NCI-H2107 (cell line): ENCODE measurements around the gene HSF2BP.
"Not testable (repeated sequence)": the region's sequence is repeated elsewhere in the genome, so short reads cannot be mapped to it uniquely, and the experiment has no call there.

Source experiments
- DNase-seq: peaks from one replicate; lab custom pipeline; 2025; lab: John Stamatoyannopoulos, UW

Gene HSF2BP

DNA sequence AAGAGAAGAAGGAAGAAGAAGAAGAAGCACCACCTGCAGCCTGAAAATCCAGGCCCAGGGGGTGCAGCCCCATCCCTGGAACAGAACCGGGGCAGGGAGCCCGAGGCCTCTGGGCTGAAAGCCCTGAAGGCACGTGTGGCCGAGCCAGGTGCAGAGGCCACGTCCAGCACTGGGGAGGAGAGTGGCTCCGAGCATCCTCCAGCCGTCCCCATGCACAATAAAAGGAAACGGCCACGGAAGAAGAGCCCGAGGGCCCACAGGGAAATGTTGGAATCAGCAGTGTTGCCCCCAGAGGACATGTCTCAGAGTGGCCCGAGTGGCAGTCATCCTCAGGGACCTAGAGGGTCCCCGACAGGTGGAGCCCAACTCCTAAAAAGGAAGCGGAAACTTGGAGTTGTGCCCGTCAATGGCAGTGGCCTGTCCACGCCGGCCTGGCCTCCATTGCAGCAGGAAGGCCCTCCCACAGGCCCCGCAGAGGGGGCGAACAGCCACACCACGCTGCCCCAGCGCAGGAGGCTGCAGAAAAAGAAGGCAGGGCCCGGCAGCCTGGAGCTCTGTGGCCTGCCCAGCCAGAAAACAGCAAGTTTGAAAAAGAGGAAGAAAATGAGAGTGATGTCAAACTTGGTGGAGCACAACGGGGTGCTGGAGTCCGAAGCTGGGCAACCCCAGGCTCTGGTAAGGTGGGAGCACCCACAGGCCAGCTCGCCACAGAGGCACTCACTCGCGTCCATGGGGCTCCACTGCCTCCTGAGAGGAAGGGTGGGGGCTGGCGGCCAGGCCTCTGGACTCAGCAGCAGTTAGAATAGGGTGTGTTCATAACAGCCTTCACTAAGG, 28.5 kb upstream of the HSF2BP start:
- DNase-seq, result no peak

DNA sequence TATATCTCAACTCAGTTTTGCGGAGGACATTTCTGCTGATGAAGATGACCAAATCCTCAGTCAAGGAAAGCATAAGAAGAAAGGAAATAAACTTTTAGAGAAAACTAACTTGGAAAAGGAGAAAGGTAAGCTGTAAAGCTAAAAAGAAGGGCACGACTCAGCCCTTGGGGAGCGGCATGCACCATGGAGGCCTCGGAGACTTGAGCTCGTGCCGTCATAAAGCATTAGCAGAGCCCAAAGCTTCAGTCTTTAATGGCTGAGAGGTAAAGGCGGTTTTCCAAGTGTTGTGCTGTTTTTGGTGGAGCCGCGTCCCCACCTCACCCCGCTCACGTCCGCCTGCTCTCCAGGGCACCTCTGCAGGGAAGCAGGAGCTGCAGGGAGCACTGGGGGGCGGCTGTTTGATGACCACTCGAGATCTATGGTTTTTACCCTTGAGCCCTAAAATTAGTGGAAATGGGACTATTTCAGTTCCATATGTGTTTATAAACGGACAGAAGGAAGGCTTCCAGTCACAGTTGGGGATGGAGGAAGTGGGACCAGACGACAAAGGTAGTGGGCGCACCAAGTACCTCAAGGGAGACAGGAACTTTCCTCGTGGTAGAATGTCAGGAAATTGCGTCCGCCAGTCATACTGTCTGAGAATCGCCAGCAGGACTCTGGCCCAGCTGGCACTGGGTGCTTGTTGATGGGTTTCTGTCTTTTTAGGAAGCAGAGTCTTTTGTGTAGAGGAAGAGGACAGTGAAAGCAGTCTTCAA, 27.7 kb upstream of the HSF2BP start:
- no peak for DNase-seq

GRCh38 chr21:43684424-43684823, 25.1 kb upstream of the HSF2BP start:
- DNase-seq, result no peak

DNA sequence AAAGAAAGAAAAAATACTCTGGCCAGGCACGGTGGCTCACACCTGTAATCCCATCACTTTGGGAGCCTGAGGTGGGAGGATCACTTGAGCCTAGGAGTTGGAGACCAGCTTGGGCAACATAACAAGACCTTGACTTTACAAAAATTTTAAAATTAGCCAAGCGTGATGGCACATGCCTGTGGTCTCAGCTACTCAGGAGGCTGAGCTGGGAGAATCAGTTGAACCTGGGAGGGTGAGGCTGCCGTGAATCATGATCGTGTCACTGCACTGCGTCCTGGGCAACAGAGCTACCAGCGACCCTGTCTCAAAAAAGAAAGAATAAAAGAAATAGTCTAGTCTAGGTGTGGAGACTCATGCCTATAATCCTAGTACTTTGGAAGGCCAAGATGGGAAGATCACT, 22.4 kb upstream of the HSF2BP start:
- DNase-seq, result no peak

DNA sequence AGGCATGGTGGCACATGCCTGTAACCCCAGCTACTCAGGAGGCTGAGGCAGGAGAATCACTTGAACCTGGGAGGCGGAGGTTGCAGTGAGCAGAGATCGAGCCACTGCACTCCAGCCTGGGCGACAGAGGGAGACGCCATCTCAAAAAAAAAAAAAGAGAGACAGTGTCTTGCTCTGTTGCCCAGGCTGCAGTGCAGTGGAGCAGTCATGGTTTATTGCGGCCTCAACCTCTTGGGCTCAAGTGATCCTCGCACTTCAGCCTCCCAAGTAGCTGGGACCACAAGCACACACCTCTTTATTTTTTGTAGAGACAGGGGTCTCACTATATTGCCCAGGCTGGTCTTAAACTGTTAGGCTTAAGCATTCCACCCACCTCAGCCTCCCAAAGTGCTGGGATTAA, 21.1 kb upstream of the HSF2BP start:
- DNase-seq, result not testable (repeated sequence)

DNA sequence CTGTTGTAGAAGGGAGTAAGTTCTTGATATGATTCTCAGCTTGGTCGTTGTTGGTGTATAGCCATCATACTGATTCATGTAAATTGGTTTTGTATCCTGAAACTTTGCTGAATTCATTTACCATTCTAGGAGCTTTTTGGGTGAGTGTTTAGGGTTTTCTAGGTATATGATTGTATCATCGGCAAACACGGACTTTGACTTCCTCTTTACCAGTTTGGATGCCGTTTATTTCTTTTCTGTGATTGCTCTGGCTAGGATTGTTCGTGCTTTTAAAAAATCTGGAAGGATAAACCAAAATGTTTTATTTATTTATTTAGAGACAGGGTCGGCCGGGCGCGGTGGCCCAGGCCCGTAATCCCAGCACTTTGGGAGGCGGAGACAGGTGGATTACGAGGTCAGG, 20.7 kb upstream of the HSF2BP start:
- DNase-seq, result no peak

DNA sequence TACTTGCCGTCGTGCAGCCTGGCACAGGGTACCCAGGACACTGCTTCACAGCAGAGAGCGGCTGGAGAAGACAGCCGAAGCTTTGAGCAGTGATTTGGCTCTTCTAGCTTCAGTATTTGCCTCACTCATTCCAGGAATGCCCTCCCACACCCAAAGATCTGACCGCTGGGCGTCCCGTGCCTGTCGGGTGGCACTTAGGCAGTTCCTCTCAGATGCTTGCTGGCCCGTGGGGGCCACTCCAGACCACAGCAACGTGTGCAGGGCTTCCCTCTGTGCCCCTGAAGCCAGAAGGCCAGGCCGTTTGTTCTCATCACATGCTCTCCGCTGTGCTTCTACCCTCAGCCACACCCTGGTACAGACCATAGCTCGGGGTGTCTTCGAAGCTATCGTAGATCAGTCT, 17.1 kb upstream of the HSF2BP start:
- DNase-seq, result no peak

DNA sequence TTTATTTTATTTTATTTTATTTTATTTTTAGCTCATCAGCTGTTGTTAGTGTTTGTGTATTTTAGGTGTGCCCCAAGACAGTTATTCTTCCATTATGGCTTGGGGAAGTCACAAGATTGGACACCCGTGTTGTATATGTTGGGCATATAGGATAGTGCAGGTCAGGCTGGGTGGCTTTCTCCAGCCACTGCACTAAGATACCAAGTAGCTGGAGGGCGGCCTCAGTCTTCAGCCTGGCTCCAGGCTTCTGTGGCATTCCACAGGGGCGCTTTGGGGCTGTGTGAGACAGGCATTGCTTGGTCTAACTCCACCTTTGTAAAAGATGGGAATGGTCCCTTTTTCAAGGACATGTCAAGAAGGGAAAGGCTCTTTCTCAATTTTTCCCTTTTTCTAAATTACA, 16.6 kb upstream of the HSF2BP start:
- no peak for DNase-seq

DNA sequence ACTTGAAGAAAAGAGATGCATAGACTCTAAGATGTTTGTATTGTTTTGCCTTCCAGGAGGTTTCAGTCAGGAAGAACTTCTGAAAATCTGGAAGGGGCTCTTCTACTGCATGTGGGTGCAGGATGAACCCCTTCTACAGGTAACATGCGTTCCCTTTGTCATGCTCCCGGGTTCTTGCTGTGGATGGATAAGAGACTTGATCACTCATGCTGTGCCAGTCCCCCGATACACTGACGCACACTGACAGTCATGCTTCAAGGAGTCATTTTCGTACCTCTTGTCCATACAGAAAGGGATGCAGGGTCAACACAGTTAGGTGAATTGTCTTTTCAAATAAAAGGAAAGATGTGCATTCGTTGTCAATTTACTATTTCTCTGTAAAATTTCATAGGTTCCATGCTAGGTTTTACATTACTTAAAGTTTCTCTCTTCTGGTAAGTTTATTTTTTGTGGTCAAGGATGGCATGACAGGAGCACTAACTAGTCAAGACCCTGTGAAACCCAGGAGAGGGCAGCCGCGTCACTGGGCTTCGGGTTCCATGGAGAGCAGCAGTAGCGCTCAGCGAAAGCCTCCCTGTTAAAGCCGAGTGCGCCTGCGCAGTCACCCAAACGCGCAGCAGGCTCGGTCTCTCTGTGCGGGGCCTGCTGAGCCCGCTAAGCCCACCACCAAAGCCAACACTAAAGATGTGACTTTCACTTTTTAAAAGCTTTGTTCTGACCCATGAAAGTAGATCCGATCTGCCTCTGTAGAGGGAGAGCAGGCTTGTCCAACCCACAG, 10.7 kb upstream of the HSF2BP start:
- DNase-seq, result no peak

DNA sequence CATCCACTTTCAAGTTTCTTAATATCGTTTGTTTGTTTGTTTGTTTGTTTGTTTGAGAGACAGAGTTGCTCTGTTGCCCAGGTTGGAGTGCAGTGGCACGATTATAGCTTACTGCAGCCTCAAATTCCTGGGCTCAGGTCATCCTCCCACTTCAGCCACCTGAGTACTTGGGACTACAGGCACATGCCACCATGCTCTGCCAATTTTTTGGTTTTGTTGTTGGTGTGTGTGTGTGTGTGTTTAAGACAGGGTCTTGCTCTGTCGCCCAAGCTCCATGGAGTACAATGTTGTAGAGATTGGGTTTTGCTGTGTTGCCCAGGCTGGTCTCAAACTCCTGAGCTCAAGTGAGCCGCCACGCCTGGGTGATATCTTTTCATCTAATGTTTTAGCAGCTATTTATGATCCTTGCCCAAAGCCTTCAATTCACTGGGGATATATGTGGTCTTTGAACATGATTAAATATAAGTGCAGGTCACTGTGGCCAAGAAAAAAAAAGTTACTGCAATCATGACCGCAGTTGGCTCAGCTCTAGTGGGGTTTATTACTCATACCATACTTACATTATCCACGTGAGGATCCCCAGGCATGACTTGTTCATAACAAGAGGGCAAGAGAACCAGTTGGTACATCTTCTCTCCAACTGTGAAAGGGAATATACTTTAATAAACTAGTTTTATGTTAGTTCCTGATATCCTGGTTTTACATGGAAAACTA, 8.1 kb upstream of the HSF2BP start:
- DNase-seq, result no peak

- no peak for DNase-seq
Measured at GRCh38 chr21:43665879-43666278, 6.6 kb upstream of the HSF2BP start.

DNA sequence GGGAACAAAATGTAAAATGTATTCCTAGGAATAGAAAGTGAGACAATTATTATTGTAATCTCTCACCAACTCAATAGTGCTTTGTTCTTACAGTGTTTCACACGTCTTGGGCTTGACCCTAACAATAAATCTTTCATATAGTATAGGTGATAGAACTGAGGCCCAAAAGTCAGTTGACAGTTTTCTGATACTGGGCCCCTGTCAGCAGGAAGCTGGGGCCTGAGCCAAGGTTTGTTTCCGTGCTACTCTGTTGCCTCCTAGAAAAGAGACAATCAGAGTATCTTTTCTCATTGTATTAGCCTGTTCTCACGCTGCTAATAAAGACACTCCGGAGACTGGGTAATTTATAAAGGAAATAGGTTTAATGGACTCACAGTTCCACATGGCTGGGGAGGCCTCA, 5.1 kb upstream of the HSF2BP start:
- no peak for DNase-seq

GRCh38 chr21:43663033-43663432, 3.7 kb upstream of the HSF2BP start:
- DNase-seq, result no peak

DNA sequence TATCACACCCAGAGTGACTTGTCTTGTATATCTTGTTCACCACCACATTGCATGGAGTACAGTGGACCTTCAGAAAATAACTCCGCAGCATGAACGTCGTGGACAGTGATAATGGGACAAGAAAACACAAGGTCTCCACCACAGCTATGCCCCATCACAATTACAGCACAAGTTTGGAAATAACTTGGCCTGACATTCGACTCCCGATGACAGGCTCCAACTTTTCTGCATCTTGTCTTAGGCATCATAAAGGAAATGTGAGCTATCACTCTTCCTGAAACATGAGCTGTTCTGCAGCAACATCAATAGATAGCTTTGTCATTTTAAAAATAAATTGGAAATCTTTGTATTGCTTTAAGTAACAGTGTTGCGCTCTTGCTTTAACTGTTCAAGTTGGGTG, 3.0 kb upstream of the HSF2BP start:
- no peak for DNase-seq

DNA sequence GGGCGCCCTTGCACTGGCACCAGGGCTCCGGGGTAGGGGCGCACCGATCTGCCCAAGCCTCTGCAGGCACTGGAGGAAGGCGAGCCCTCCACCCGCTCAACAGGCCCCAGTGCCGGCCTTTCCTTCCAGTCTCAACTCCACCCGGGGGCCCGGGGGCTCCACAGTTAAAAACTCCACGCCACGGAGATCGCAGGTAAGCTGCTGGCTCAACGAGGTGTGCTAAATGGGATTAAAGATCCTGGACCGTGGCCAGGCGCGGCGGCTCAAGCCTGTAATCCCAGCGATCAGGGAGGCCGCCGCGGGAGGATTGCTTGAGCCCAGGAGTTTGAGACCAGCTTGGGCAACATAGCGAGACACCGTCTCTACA, 536 bp downstream of the HSF2BP start:
- no peak for DNase-seq

GRCh38 chr21:43658088-43658741, 1.1 kb downstream of the HSF2BP start:
- no peak for DNase-seq

- DNase-seq, result no peak
Measured at GRCh38 chr21:43657355-43658087, 1.8 kb downstream of the HSF2BP start.

DNA sequence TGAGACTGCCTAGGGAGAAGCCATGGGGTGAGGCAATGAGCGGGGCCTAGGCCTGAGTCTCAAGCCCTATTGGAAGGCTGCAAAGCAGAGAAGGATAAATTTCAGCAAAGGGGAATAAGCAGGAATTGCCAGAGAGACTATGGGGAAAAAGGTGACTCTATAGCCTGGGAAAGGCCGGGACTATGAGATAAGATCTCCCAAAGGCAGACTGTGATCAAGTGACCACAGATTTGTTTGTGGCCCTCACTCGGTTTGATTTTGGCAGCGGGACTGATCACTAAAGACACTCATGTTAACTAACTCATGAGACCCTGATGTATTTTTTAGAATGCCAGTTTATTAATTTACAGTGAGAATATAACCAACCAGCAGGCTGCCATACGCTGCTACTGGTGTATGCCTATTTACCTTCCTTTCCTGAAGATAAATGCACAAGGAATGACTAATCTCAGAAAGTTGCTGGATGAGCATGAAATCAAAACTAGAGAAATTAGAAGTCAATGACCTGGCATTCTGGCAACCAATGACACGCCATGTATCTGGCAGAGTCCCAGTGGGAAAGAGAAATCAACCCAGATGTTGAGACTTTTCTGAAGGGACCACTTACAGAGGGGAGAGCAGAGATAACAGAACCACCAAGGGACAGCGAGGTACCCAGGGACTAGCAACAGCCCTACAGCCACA, 4.3 kb downstream of the HSF2BP start:
- DNase-seq, result no peak

GRCh38 chr21:43653626-43654025, 5.7 kb downstream of the HSF2BP start:
- no peak for DNase-seq

DNA sequence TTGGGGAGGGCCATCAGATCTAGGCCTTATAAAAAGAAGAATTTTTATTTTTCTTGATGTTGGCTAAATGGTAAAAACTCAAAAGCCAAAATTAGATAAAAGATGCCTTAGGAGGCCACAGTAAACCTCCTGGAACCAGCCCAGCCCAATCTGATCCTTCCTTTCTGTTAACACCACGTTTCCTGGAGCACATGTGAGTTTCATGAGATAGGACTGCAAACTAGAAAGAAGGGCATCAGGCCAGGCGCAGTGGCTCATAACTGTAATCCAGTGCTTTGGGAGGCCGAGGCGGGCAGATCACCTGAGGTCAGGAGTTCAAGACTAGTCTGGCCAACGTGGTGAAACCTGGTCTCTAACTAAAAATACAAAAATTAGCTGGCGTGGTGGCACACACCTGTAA, 6.7 kb downstream of the HSF2BP start:
- no peak for DNase-seq
